Measurements from ENCODE around the gene MTMR12. TPM values are rescaled to one million over a fixed set of nuclear protein-coding genes. Genes with fewer than 3 reads are reported as not detected.
"Not testable (repeated sequence)": the region's sequence is repeated elsewhere in the genome, so short reads cannot be mapped to it uniquely, and the experiment has no call there.

MTMR12 gene
- total RNA-seq, 2 experiments from 2014 or later, result 28.6 to 29.6 TPM

GRCh38 chr5:32332966-32333365 lies 20.2 kb upstream of the MTMR12 start:
- H3K27me3 Mint-ChIP-seq, result peaks cover 3% of the 10 kb centered on the region
- H3K9me3 Mint-ChIP-seq, result peaks cover under 1% of the 10 kb centered on the region
- POLR2A ChIA-PET, result no interaction called here
- CTCF ChIA-PET, result interaction anchor here (1.4 kb wide), 1 partner anchor 12 kb away, joined by 3 read pairs; no protein-coding TSS in a partner anchor
- no peak overlapping the region for H3K27ac Mint-ChIP-seq
- H3K4me1 Mint-ChIP-seq, result peaks cover 2% of the 10 kb centered on the region
- H3K36me3 Mint-ChIP-seq (ENCODE audit: low read depth), result no peaks in the 10 kb centered on the region
- no peak overlapping the region for H3K4me3 Mint-ChIP-seq
- no peak for DNase-seq

- DNase-seq, result no peak
- Mint-ChIP-seq H3K9me3 (no peaks in the 10 kb centered on the region), H3K27ac (no peak overlapping the region), H3K36me3 (ENCODE audit: low read depth) (no peaks in the 10 kb centered on the region), H3K4me1 (peaks cover 2% of the 10 kb centered on the region), H3K27me3 (peaks cover 3% of the 10 kb centered on the region), H3K4me3 (no peak overlapping the region)
- ChIA-PET CTCF (interaction anchor here (6.3 kb wide), 1 partner anchor 100 kb away, joined by 173 read pairs; no protein-coding TSS in a partner anchor), POLR2A (no interaction called here)
Observed at GRCh38 chr5:32332361-32332760, 19.6 kb upstream of the MTMR12 start.

- Mint-ChIP-seq H3K27me3 (peaks cover 3% of the 10 kb centered on the region), H3K4me3 (no peak overlapping the region), H3K27ac (no peak overlapping the region), H3K4me1 (peaks cover 2% of the 10 kb centered on the region), H3K36me3 (ENCODE audit: low read depth) (no peaks in the 10 kb centered on the region), H3K9me3 (no peaks in the 10 kb centered on the region)
- CTCF ChIA-PET, result interaction anchor here (0.6 to 6.3 kb wide), 2 partner anchors 10 to 99 kb away, joined by 3 to 173 read pairs; no protein-coding TSS in a partner anchor
- POLR2A ChIA-PET, result interaction anchor here (0.8 kb wide), 1 partner anchor 60 kb away, joined by 3 read pairs; no protein-coding TSS in a partner anchor
- no peak for DNase-seq
Observed at GRCh38 chr5:32331935-32332274, 19.2 kb upstream of the MTMR12 start.

- H3K27ac Mint-ChIP-seq, result no peak overlapping the region
- no peaks in the 10 kb centered on the region for H3K9me3 Mint-ChIP-seq
- peaks cover 3% of the 10 kb centered on the region for H3K27me3 Mint-ChIP-seq
- DNase-seq, result no peak
- ChIA-PET POLR2A (interaction anchor here (0.8 to 1.0 kb wide), 2 partner anchors 18 to 59 kb away, joined by 3 read pairs; no protein-coding TSS in a partner anchor), CTCF (interaction anchor here (0.6 to 6.3 kb wide), 7 partner anchors 10 to 258 kb away, joined by 3 to 173 read pairs (median 3); no protein-coding TSS in a partner anchor)
- no peak overlapping the region for H3K4me3 Mint-ChIP-seq
- no peaks in the 10 kb centered on the region for H3K36me3 Mint-ChIP-seq (ENCODE audit: low read depth)
- H3K4me1 Mint-ChIP-seq, result peaks cover 2% of the 10 kb centered on the region
Observed at GRCh38 chr5:32331217-32331934, 18.6 kb upstream of the MTMR12 start.

- POLR2A ChIA-PET, result interaction anchor here (0.9 to 1.5 kb wide), 3 partner anchors 17 to 155 kb away, joined by 3 to 12 read pairs (median 3); no protein-coding TSS in a partner anchor
- Mint-ChIP-seq H3K4me3 (no peak overlapping the region), H3K27ac (no peak overlapping the region), H3K36me3 (ENCODE audit: low read depth) (no peaks in the 10 kb centered on the region), H3K9me3 (no peaks in the 10 kb centered on the region), H3K4me1 (peaks cover 2% of the 10 kb centered on the region), H3K27me3 (no peaks in the 10 kb centered on the region)
- CTCF ChIA-PET, result interaction anchor here (0.6 to 6.3 kb wide), 20 partner anchors 11 to 260 kb away, joined by 3 to 173 read pairs (median 4); no protein-coding TSS in a partner anchor
- DNase-seq, result no peak
Observed at GRCh38 chr5:32330126-32330971, 17.6 kb upstream of the MTMR12 start.

- no peaks in the 10 kb centered on the region for H3K9me3 Mint-ChIP-seq
- no peaks in the 10 kb centered on the region for H3K27me3 Mint-ChIP-seq
- H3K27ac Mint-ChIP-seq, result no peak overlapping the region
- peak; percentile 64 for DNase-seq
- ChIA-PET POLR2A (interaction anchor here (0.9 to 1.5 kb wide), 2 partner anchors 98 to 154 kb away, joined by 3 to 12 read pairs; no protein-coding TSS in a partner anchor), CTCF (interaction anchor here (0.6 to 6.3 kb wide), 26 partner anchors 9 to 261 kb away, joined by 3 to 173 read pairs (median 4); no protein-coding TSS in a partner anchor)
- no peak overlapping the region for H3K4me3 Mint-ChIP-seq
- peaks cover 2% of the 10 kb centered on the region for H3K4me1 Mint-ChIP-seq
- H3K36me3 Mint-ChIP-seq (ENCODE audit: low read depth), result no peaks in the 10 kb centered on the region
Observed at GRCh38 chr5:32329395-32329834, 16.7 kb upstream of the MTMR12 start.

GRCh38 chr5:32326216-32326772 lies 13.6 kb upstream of the MTMR12 start:
- POLR2A ChIA-PET, result no interaction called here
- no peak overlapping the region for H3K4me3 Mint-ChIP-seq
- CTCF ChIA-PET, result interaction anchor here (6.3 kb wide), 1 partner anchor 94 kb away, joined by 173 read pairs; no protein-coding TSS in a partner anchor
- H3K36me3 Mint-ChIP-seq (ENCODE audit: low read depth), result peaks cover 5% of the 10 kb centered on the region
- no peaks in the 10 kb centered on the region for H3K27me3 Mint-ChIP-seq
- DNase-seq, result no peak
- peaks cover 2% of the 10 kb centered on the region for H3K4me1 Mint-ChIP-seq
- H3K27ac Mint-ChIP-seq, result no peak overlapping the region
- peaks cover 6% of the 10 kb centered on the region for H3K9me3 Mint-ChIP-seq

GRCh38 chr5:32325616-32326015 lies 12.9 kb upstream of the MTMR12 start:
- CTCF ChIA-PET, result interaction anchor here (0.7 kb wide), 1 partner anchor 28 kb away, joined by 3 read pairs; no protein-coding TSS in a partner anchor
- peaks cover 2% of the 10 kb centered on the region for H3K4me1 Mint-ChIP-seq

GRCh38 chr5:32325062-32325461 lies 12.3 kb upstream of the MTMR12 start:
- no peaks in the 10 kb centered on the region for H3K27me3 Mint-ChIP-seq
- H3K4me3 Mint-ChIP-seq, result no peak overlapping the region
- no peak for DNase-seq
- ChIA-PET CTCF (interaction anchor here (0.7 to 0.9 kb wide), 2 partner anchors 28 to 93 kb away, joined by 3 read pairs; no protein-coding TSS in a partner anchor), POLR2A (no interaction called here)
- peaks cover 6% of the 10 kb centered on the region for H3K9me3 Mint-ChIP-seq
- peaks cover 2% of the 10 kb centered on the region for H3K4me1 Mint-ChIP-seq
- H3K36me3 Mint-ChIP-seq (ENCODE audit: low read depth), result peaks cover 5% of the 10 kb centered on the region
- H3K27ac Mint-ChIP-seq, result no peak overlapping the region

More at GRCh38 chr5:32325616-32326015, 12.9 kb upstream of the MTMR12 start:
- H3K4me3 Mint-ChIP-seq, result no peak overlapping the region
- H3K9me3 Mint-ChIP-seq, result peaks cover 6% of the 10 kb centered on the region
- peaks cover 5% of the 10 kb centered on the region for H3K36me3 Mint-ChIP-seq (ENCODE audit: low read depth)
- H3K27me3 Mint-ChIP-seq, result no peaks in the 10 kb centered on the region
- DNase-seq, result no peak
- POLR2A ChIA-PET, result no interaction called here
- H3K27ac Mint-ChIP-seq, result no peak overlapping the region

- POLR2A ChIA-PET, result no interaction called here
- no peak overlapping the region for H3K4me3 Mint-ChIP-seq
- CTCF ChIA-PET, result no interaction called here
Observed at GRCh38 chr5:32323741-32324140, 11.0 kb upstream of the MTMR12 start.

GRCh38 chr5:32322882-32323281 lies 10.1 kb upstream of the MTMR12 start:
- Mint-ChIP-seq H3K9me3 (peaks cover 6% of the 10 kb centered on the region), H3K4me3 (no peak overlapping the region), H3K36me3 (ENCODE audit: low read depth) (peaks cover 5% of the 10 kb centered on the region), H3K27ac (no peak overlapping the region), H3K27me3 (no peaks in the 10 kb centered on the region), H3K4me1 (no peaks in the 10 kb centered on the region)
- no peak for DNase-seq
- CTCF ChIA-PET, result no interaction called here
- POLR2A ChIA-PET, result no interaction called here

More at GRCh38 chr5:32323741-32324140, 11.0 kb upstream of the MTMR12 start:
- DNase-seq, result no peak
- Mint-ChIP-seq H3K27ac (no peak overlapping the region), H3K27me3 (no peaks in the 10 kb centered on the region), H3K4me1 (no peaks in the 10 kb centered on the region), H3K9me3 (peaks cover 6% of the 10 kb centered on the region), H3K36me3 (ENCODE audit: low read depth) (peaks cover 5% of the 10 kb centered on the region)

- H3K4me1 Mint-ChIP-seq; DNase-seq; H3K9me3 Mint-ChIP-seq; H3K27ac Mint-ChIP-seq; H3K4me3 Mint-ChIP-seq; H3K36me3 Mint-ChIP-seq (ENCODE audit: low read depth); H3K27me3 Mint-ChIP-seq; POLR2A ChIA-PET: not testable (repeated sequence)
- CTCF ChIA-PET, result interaction anchor here (0.6 kb wide), 2 partner anchors 10 to 89 kb away, joined by 3 read pairs; no protein-coding TSS in a partner anchor
Observed at GRCh38 chr5:32321787-32322186, 9.0 kb upstream of the MTMR12 start.

All from activated CD4-positive, alpha-beta memory T cell treated with anti-CD3 and anti-CD28 coated beads, Interleukin-2, amount 10 ng/mL, durations not matched to agents 7 days and 5 days (primary cell).